Mammary epithelial cell (primary cell): ENCODE measurements around the gene DYRK4.

ENCODE experiments used
- EZH2 ChIP-seq: IDR thresholded peaks from 2 replicates; pipeline ENCODE4 v1.6.1; 2012; ENCODE audit warnings: low read length, inconsistent platforms, borderline replicate concordance
- TF ChIP-seq, protein P1 (sequence below), 2 donors: IDR thresholded peaks in 1 of 2; conservative IDR thresholded peaks in 1 of 2; 2 replicates each; pipeline ENCODE4 v1.5.1; 2011 to 2012; ENCODE audit warnings: inconsistent platforms in 2 of 2, low read length in 2 of 2, mild to moderate bottlenecking in 2 of 2, control low read depth in 1 of 2, low read depth in 1 of 2; ENCODE audit not compliant: insufficient read depth in 1 of 2; ENCODE audit errors: extremely low read depth in 1 of 2

DNA sequence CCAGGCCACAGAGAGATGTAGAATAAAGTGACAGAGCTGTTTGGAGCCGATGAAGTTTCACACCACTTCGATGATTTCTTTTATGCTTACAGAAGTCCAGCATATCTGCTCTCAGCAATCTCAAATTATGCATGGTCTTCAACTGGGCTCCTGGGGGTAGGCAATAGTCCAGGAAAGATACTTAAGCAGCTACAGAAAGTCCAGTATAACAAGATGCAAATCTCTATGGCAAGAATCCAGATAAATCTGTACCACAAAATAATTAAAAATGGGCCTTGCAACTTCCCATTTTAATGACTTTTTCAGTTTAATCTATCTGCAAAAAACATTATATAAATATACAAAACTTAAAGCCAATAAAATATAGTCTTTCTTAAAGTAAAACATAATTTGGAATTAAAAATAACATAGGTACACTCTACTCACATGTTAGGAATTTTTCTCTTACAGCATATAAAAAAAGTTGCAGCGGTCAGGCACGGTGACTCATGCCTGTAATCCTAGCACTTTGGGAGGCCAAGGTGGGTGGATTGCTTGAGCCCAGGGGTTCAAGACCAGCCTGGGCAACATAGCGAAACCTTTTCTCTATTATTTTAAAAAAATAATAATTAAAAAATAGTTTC, 43.8 kb upstream of the DYRK4 start:
- TF ChIP-seq, protein P1, sequence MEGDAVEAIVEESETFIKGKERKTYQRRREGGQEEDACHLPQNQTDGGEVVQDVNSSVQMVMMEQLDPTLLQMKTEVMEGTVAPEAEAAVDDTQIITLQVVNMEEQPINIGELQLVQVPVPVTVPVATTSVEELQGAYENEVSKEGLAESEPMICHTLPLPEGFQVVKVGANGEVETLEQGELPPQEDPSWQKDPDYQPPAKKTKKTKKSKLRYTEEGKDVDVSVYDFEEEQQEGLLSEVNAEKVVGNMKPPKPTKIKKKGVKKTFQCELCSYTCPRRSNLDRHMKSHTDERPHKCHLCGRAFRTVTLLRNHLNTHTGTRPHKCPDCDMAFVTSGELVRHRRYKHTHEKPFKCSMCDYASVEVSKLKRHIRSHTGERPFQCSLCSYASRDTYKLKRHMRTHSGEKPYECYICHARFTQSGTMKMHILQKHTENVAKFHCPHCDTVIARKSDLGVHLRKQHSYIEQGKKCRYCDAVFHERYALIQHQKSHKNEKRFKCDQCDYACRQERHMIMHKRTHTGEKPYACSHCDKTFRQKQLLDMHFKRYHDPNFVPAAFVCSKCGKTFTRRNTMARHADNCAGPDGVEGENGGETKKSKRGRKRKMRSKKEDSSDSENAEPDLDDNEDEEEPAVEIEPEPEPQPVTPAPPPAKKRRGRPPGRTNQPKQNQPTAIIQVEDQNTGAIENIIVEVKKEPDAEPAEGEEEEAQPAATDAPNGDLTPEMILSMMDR (conservative IDR thresholded peaks at IDR 0.05 in 1 of 2, IDR thresholded peaks at IDR 0.05 in 1 of 2; ENCODE audit: extremely low read depth in 1 of 2, insufficient read depth in 1 of 2, low read depth in 1 of 2, low read length in 2 of 2) = no peak
- TF ChIP-seq EZH2 = no peak
